ENCODE measurements around the gene LIPE. TPM values are rescaled to one million over a fixed set of nuclear protein-coding genes. Genes with fewer than 3 reads are reported as not detected.

The LIPE gene
- total RNA-seq, 1 experiment from 2014 or later: 2.1 TPM

- Histone ChIP-seq H3K9me2 (replicated peaks; ENCODE audit: low read length) (no peaks in the 10 kb centered on the region), H3K9me3 (ENCODE audit: low read length) (no peaks in the 10 kb centered on the region), H3F3A (ENCODE audit: low read length, unreplicated experiment) (no peaks in the 10 kb centered on the region), H3K27ac (ENCODE audit: low read length) (no peak overlapping the region), H3K27me3 (ENCODE audit: low read length) (no peaks in the 10 kb centered on the region), H3K4me3 (ENCODE audit: low read length) (no peak overlapping the region), H4K20me1 (ENCODE audit: low read length) (no peaks in the 10 kb centered on the region), H3K36me3 (ENCODE audit: low read depth, low read length) (peaks cover 5% of the 10 kb centered on the region; the same call in 1 of the 2 replicates), H2AFZ (ENCODE audit: low read length) (no peak overlapping the region), H3K9ac (ENCODE audit: low read length) (no peak overlapping the region), H3K79me2 (ENCODE audit: low read length) (no peaks in the 10 kb centered on the region), H3K4me2 (ENCODE audit: low read length) (no peak overlapping the region), H3K4me1 (ENCODE audit: insufficient read depth, low read length) (no peaks in the 10 kb centered on the region)
- no peak for ATAC-seq
- ChIA-PET POLR2A (ENCODE audit: unreplicated experiment) (no interaction called here), CTCF (no interaction called here)
- intact Hi-C loops (cut with micrococcal nuclease): no loop called here
- TF ChIP-seq CTCF (conservative IDR thresholded peaks at IDR 0.05; ENCODE audit: low read depth, low read length) (no peak), EZH2 (IDR thresholded peaks at IDR 0.05; ENCODE audit: low read length, unreplicated experiment) (no peak), EZH2phosphoT487 (IDR thresholded peaks at IDR 0.05; ENCODE audit: borderline replicate concordance, low read length) (no peak)
- BruUV-seq (replicated peaks): no TSS peak
- DNase-seq: no peak
Observed at GRCh38 chr19:42362342-42362741, 64.8 kb downstream of the LIPE start.

- TF ChIP-seq EZH2 (IDR thresholded peaks at IDR 0.05; ENCODE audit: low read length, unreplicated experiment) (no peak), CTCF (conservative IDR thresholded peaks at IDR 0.05; ENCODE audit: low read depth, low read length) (no peak), EZH2phosphoT487 (IDR thresholded peaks at IDR 0.05; ENCODE audit: borderline replicate concordance, low read length) (no peak)
- CTCF ChIA-PET: no interaction called here
- Histone ChIP-seq H3K9me2 (replicated peaks; ENCODE audit: low read length) (no peaks in the 10 kb centered on the region), H3K4me1 (ENCODE audit: insufficient read depth, low read length) (no peaks in the 10 kb centered on the region), H3K4me3 (ENCODE audit: low read length) (no peak overlapping the region), H3F3A (ENCODE audit: low read length, unreplicated experiment) (no peaks in the 10 kb centered on the region), H3K27me3 (ENCODE audit: low read length) (no peaks in the 10 kb centered on the region), H3K4me2 (ENCODE audit: low read length) (no peak overlapping the region), H3K9ac (ENCODE audit: low read length) (no peak overlapping the region), H2AFZ (ENCODE audit: low read length) (no peak overlapping the region), H3K36me3 (ENCODE audit: low read depth, low read length) (peaks cover 5% of the 10 kb centered on the region; the same call in 1 of the 2 replicates), H3K79me2 (ENCODE audit: low read length) (no peaks in the 10 kb centered on the region), H4K20me1 (ENCODE audit: low read length) (no peaks in the 10 kb centered on the region), H3K27ac (ENCODE audit: low read length) (no peak overlapping the region), H3K9me3 (ENCODE audit: low read length) (no peaks in the 10 kb centered on the region)
- ATAC-seq (no peak), DNase-seq (no peak)
- POLR2A ChIA-PET (ENCODE audit: unreplicated experiment): no interaction called here
- no TSS peak for BruUV-seq (replicated peaks)
- intact Hi-C loops (cut with micrococcal nuclease): no loop called here
Observed at GRCh38 chr19:42361545-42361910, 65.7 kb downstream of the LIPE start.

- Histone ChIP-seq H3K4me2 (ENCODE audit: low read length) (no peak overlapping the region), H3K9ac (ENCODE audit: low read length) (no peak overlapping the region), H3F3A (ENCODE audit: low read length, unreplicated experiment) (no peaks in the 10 kb centered on the region), H3K27ac (ENCODE audit: low read length) (no peak overlapping the region), H2AFZ (ENCODE audit: low read length) (no peak overlapping the region), H3K9me2 (replicated peaks; ENCODE audit: low read length) (no peaks in the 10 kb centered on the region), H3K4me3 (ENCODE audit: low read length) (no peak overlapping the region), H3K79me2 (ENCODE audit: low read length) (no peaks in the 10 kb centered on the region), H4K20me1 (ENCODE audit: low read length) (no peaks in the 10 kb centered on the region), H3K36me3 (ENCODE audit: low read depth, low read length) (peaks cover 5% of the 10 kb centered on the region; the same call in 1 of the 2 replicates), H3K9me3 (ENCODE audit: low read length) (no peaks in the 10 kb centered on the region), H3K27me3 (ENCODE audit: low read length) (no peaks in the 10 kb centered on the region), H3K4me1 (ENCODE audit: insufficient read depth, low read length) (no peaks in the 10 kb centered on the region)
- no TSS peak for BruUV-seq (replicated peaks)
- intact Hi-C loops (cut with micrococcal nuclease): no loop called here
- ChIA-PET POLR2A (ENCODE audit: unreplicated experiment) (no interaction called here), CTCF (no interaction called here)
- ATAC-seq (no peak), DNase-seq (no peak)
- TF ChIP-seq CTCF (conservative IDR thresholded peaks at IDR 0.05; ENCODE audit: low read depth, low read length) (no peak), EZH2 (IDR thresholded peaks at IDR 0.05; ENCODE audit: low read length, unreplicated experiment) (no peak), EZH2phosphoT487 (IDR thresholded peaks at IDR 0.05; ENCODE audit: borderline replicate concordance, low read length) (no peak)
Observed at GRCh38 chr19:42360787-42361544, 66.2 kb downstream of the LIPE start.

Measured in PC-3 (cell line).